Esophagus muscularis mucosa (tissue), 3 donors: ENCODE results near the gene SASS6.

Experiments
- CTCF ChIP-seq, 3 experiments: fragments of 200-600 bp in 2 of 3; fragments of 450-650 bp in 1 of 3; sonication (generic) in 2 of 3; IDR thresholded peaks; one replicate each; pipeline ENCODE4 v1.5.1; 2017 to 2019; ENCODE audit warnings: antibody characterized with exemption in 3 of 3, mild to moderate bottlenecking in 2 of 3, moderate library complexity in 1 of 3
- POLR2A ChIP-seq: fragments of 450-650 bp; IDR thresholded peaks from one replicate; pipeline ENCODE4 v1.6.1; 2017; ENCODE audit warnings: antibody characterized with exemption, moderate library complexity, mild to moderate bottlenecking, low read depth
- POLR2AphosphoS5 ChIP-seq, 2 donors: sonication (generic); formaldehyde crosslinking; IDR thresholded peaks; one replicate each; pipeline ENCODE4 v1.6.1; 2017; ENCODE audit warnings: antibody characterized with exemption in 2 of 2

GRCh38 chr1:100087396-100087795, 45.3 kb downstream of the SASS6 start:
- no peak for TF ChIP-seq CTCF (IDR thresholded peaks at IDR 0.05)
- TF ChIP-seq POLR2AphosphoS5 (IDR thresholded peaks at IDR 0.05): no peak
- TF ChIP-seq POLR2A: no peak
